ENCODE results near the gene RHAG.

Gene RHAG

GRCh38 chr6:49558238-49558637 is 78.4 kb downstream of the RHAG start:
- no peak for DNase-seq

- no peak for DNase-seq
Observed at GRCh38 chr6:49557177-49557576, 79.5 kb downstream of the RHAG start.

GRCh38 chr6:49556429-49556837 is 80.2 kb downstream of the RHAG start:
- no peak for DNase-seq

- no peak for DNase-seq
Observed at GRCh38 chr6:49555951-49556350, 80.7 kb downstream of the RHAG start.
